GM19035 (cell line): ENCODE results near the gene ADAM30.

Experiments
- ATAC-seq: cut with Tn5 transposase; IDR thresholded peaks from one replicate; pipeline ENCODE4 v1.9.1; 2021; ENCODE audit not compliant: unreplicated experiment

Gene ADAM30

DNA sequence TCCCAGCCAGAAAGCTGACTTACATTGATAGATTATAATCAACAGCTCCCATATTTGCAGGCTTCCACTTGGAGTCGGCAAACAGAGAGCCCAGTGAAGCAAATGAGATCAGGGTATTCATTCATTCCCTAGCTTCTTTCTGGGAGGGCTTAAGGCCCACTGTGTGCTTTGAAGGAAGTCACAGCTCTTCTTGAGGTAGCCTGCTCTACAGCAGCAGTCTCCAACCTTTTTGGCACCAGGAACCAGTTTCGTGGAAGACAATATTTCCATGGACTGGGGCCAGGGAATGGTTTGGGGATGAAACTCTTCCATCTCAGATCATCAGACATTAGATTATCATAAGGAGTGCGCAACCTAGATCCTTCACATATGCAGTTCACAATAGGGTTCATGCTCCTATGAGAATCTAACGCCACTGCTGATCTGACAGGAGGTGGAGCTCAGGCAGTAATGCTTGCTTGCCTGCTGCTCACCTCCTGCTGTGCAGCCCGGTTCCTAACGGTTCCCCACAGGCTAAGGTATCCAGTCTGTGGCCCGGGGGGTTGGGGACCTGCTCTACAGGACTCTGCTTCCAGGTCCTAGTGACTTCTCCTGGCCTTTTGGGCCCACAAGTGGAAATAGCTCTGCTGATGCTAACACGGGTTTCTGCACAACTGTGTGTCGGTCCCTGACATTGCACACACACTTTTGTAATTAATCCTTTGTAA, 13.7 kb upstream of the ADAM30 start:
- no peak for ATAC-seq

GRCh38 chr1:119908661-119909060, 12.3 kb upstream of the ADAM30 start:
- no peak for ATAC-seq

DNA sequence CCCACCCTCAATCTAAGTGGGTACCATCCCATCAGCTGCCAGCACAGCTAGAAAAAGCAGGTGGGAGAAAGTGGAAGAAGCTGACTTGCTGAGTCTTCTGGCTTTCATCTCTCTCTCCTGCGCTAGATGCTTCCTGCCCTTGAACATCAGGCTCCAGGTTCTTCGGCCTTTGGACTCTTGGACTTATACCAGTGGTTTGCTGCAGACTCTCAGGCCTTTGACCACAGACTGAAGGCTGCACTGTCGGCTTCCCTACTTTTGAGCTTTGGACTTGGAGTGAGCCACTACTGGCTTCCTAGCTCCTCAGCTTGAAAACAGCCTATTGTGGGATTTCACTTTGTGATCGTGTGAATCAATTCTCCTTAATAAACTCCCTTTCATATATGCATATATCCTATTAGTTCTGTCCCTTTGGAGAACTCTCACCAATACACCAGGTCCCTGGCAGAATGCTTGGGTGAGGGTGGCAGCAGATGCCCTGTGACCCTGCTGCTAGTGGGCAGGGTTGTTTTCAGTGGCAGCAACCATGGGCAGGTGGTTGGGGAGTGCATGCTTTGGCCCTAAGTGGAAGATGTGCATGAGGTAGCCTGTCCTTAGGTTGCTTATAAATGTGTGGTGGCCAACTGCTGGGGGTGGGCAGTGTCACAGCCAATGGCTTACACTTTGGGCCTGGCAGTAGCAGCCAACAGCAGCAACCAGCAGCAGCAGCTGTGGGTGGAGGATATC, 10.8 kb upstream of the ADAM30 start:
- ATAC-seq, result no peak

DNA sequence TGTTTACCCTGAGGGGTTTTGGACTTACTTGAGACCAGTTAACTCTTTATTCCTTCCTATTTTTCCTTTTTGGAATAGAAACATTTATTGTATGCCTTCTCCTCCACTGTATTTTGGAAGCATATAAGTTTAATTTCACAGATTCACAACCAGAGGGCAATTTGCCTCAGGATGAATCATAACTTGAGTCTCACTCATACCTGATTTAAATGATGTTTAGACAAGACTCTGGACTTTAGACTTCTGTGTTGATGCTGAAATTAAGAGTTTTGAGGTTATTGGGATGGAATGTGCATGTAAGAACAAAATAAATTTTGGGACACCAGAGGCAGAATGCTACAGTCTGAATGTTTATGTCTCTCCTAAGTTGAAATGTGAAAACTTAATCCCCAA, 7.1 kb upstream of the ADAM30 start:
- no peak for ATAC-seq

GRCh38 chr1:119902775-119903442, 6.6 kb upstream of the ADAM30 start:
- ATAC-seq, result no peak

GRCh38 chr1:119898981-119899720, 2.8 kb upstream of the ADAM30 start:
- ATAC-seq, result no peak

DNA sequence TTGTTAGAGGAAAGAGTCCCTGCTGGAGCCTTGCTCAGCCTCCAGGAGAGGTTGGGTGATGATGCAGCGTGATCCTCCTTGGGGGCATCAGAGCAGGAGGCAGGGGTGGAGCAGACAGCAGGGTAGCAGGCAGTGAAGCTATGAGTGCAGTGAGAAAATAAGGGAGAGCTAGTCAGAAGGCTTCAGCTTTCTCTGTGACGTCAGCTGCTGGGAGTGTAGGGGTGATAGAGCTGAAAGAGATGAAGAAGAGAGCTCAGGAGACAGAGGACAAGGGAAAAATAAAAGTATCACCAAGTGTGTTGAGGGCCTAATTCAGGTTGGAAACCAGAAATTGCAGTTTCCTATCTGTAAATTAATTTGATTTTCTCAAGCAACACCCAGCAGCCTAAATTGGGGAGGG, 2.2 kb upstream of the ADAM30 start:
- no peak for ATAC-seq

GRCh38 chr1:119895102-119895501, 1.2 kb downstream of the ADAM30 start:
- no peak for ATAC-seq

DNA sequence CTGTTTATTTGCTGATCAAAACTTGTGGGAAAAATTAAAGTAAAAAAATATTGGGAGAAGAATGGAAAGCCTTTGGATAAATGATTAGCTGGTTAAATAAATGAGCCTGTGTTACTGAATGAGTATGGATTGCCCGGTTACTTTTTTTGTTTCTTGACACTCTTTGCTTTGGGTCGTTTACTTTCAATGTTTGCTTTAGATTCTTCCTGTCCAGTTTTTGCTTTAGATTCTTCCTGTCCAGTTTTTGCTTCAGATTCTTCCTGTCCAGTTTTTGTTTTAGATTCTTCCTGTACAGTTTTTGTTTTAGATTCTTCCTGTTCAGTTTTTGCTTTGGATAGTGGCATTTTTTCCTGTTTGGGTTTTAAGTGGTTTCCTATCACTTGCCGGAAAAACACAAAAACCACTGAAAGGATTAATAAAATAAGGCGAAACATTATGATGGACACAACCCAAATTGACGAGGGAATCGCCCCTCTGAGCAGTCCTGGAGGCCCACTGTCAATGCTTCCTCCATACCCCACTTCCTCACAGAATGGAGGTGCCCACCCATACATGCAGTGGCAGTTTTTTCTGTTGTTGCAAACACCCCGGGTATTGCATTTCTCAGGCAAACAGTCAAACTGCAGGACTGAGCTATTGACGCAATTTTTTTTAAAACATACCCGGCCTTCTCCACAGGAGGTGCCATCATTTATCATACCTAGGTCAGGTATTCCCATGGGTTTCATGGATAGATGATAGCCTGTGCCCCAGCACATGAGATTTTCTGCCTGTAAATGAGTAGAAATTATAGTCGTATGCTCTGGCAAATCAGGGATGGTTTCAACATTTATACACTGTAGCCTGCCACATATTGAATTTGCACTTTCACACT, 2.3 kb downstream of the ADAM30 start:
- no peak for ATAC-seq

DNA sequence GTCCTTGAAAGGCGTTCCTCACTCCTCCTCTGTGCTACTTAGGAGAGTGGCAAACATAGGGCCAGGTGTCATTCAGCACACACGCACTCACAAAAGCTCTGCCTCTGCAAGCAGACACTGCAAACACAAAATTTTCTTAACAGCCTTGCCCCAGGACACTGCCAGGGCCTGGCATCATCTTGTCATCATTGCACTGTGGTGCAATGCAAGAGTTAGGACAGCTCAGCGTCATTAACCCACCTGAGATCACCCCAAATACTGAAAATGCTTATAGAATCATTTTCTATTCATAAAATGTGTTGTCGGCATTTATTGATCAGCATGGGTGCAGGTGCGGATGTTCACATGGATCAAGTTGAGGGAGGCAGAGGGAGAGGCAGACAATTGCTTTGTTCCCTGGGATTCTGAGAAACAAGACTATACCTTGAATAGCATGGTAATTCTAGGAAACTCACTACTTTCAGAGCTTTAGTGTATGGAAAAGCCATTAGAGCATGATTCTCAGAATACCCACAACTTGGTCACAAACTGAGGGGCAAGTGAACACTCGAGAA, 3.0 kb downstream of the ADAM30 start:
- no peak for ATAC-seq

DNA sequence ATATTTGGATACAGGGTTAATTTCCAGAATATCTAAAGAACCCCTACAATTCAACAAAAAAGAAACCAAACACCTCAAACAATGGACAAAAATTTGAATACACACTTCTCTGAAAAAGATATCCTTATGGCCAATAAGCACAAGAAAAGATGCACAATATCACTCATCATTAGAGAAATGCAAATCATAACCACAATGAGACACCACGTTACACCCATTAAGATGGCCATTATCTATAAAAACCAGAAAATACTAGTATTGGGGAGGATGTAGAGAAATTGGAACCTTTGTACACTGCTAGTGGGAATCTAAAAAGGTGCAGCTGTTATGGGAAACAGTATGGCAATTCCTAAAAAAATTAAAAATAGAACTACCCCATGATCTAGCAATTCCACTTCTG, 4.9 kb downstream of the ADAM30 start:
- ATAC-seq, result no peak

GRCh38 chr1:119888476-119888875, 7.8 kb downstream of the ADAM30 start:
- no peak for ATAC-seq

DNA sequence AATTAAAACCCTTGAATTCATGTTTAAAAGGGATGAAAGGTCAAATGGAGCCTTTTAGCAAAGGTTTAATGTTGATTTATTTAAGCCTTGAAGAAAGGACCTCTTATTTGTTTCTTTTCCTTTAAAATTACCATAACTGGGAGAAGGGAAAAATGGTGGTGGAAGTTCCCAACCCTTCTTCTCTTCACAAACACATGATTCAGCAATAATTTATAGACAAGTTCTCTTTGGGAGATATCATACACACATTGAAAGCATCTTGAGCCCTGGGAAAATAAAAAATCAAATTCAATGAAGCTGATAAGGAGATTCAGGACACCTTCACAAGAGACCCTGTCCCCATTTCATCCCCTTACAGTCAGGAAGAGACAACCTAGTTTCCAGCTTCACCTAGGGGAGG, 8.9 kb downstream of the ADAM30 start:
- ATAC-seq, result no peak

DNA sequence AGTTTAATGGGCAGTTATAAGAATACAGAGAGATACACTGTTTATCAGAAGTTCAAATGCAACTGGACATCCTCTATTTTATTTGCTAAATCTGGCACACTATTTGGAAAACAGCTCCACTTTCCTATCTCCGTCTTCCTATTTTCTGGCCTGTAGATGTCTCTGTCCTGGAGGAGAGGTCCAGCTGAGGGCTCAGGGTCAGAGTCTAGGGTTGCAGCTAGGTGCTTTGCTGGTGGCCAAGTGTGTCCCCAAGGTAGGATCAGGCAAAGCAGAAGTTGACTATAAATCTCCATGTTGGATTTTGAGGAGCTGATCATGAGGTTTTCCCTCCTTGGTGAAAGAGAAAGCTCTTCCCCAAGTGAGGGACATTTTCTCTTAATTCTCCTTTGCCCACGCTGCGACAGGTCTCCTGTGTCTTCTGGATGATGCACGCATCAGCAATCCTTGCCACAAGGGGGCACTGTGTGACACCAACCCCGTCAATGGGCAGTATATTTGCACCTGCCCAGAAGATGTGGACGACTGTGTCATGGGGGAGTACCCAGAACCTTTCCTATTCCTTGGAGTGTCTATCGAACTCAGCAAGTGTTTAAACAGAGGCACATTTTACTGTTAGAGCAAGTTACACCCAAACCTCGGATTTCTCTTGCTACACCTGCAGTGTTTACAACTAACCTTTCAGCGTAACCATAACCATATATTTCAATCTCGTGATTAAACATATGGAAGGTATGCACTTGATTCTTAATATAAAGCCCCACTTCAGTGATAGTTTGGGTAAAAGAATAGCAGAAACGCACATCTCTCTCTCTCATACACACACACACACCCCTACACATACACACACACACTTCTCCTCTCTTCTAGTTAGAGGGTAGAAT, 10.2 kb downstream of the ADAM30 start:
- no peak for ATAC-seq

- ATAC-seq, result no peak
Observed at GRCh38 chr1:119884711-119885110, 11.6 kb downstream of the ADAM30 start.

DNA sequence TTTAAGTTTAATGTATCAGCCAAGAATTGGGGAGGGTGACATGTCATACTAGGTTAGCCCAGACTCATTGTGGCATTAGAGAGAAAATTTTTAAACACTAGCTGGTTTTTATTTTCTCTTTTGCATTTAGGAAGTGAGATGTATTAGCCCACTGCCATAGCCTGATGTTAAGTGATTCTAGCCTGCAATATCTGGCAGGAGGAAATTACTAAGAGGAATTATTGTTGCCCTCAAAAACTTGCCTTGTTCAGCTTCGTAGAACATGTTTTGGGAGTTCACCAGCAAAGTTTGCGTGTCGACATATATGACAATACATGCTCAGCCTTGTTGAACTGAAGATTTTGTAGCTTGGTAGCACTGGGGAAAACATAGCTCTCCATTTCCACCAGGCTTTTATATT, 12.5 kb downstream of the ADAM30 start:
- ATAC-seq, result no peak

- ATAC-seq, result no peak
Observed at GRCh38 chr1:119882132-119883049, 13.9 kb downstream of the ADAM30 start.
